ENCODE data around the gene ZNF778.
A peak's percentile ranks its signal among the peaks of the same experiment; 100 is the strongest.
"Not testable (repeated sequence)": the region's sequence is repeated elsewhere in the genome, so short reads cannot be mapped to it uniquely, and the experiment has no call there.

Gene ZNF778

DNA sequence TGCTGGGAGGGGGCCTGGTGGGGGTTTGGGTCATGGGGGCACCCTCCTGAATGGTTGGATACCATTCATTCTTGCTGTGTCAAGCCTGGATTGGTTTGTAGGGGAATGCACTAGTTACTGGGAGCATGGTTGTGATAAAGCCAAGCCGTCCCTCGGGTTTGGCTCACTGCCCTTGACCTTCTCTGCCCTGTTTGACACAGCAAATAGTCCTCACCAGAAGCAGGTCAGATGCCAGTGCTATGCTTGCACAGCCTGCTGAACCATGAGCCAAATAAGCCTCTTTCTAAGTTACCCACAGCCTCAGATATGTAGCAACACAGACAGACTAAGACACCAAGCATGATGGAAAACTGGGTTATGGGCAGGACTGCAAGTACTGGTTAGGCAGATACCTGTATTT is 14.6 kb downstream of the ZNF778 start:
- Histone ChIP-seq H3K27me3 (ENCODE audit: control insufficient read depth in 1 of 2, insufficient read depth in 2 of 2, low read length in 2 of 2) (no peaks in the 10 kb centered on the region), H3K27ac (ENCODE audit: low read length) (no peak overlapping the region), H3K36me3 (ENCODE audit: control insufficient read depth in 2 of 2, insufficient read depth in 2 of 2, low read length in 2 of 2) (peaks cover 45 to 60% of the 10 kb centered on the region in 2 donors), H3K4me1 (ENCODE audit: control insufficient read depth, insufficient read depth, low read length) (no peaks in the 10 kb centered on the region), H3K4me3 (ENCODE audit: low read length in 2 of 2) (no peak overlapping the region), H3K9me3 (ENCODE audit: control insufficient read depth in 2 of 2, low read length in 2 of 2) (peaks cover 5% of the 10 kb centered on the region in 2 donors), H3K9ac (ENCODE audit: low read length in 2 of 2) (no peak overlapping the region)

DNA sequence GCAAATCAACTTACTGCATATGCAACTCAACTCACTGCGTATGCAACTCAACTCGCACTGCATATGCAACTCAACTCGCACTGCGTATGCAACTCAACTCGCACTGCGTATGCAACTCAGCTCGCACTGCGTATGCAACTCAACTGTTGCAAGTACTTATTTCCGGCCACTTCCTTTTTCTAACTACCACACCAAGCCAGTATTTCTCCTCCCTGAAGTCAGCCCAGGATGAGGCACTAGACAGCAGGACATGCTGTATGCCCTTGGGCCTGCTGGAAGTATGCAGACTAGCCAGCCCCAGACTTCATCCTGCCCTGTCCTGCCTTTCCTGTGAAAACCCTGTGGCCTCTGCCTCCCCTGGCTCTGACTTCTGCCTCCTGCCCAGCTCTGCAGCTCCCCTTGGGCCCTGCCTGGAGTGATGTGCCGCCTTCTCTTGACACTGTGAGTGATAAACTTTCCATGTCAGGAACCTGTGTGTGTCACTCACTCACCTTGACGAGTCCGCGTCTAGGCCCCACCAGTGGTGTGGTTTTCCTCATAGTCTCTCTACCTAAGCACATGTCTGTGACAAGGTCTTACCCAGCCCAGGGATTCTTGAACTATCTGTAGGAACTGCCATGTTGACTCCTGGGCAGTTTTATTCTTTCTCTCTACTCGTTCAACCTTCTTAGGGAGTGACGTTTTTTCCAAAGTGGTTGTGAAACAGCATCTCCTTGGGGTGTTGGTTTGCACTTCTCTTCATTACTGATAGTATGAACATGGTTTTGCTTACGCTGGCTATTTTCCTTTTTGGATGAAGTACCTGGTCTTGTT is 16.4 kb downstream of the ZNF778 start:
- Histone ChIP-seq H3K4me3 (ENCODE audit: low read length in 2 of 2) (no peak overlapping the region), H3K4me1 (ENCODE audit: control insufficient read depth, insufficient read depth, low read length) (no peaks in the 10 kb centered on the region), H3K9me3 (ENCODE audit: control insufficient read depth in 2 of 2, low read length in 2 of 2) (no peaks in the 10 kb centered on the region), H3K27ac (ENCODE audit: low read length) (no peak overlapping the region), H3K9ac (ENCODE audit: low read length in 2 of 2) (no peak overlapping the region), H3K27me3 (ENCODE audit: control insufficient read depth in 1 of 2, insufficient read depth in 2 of 2, low read length in 2 of 2) (no peaks in the 10 kb centered on the region), H3K36me3 (ENCODE audit: control insufficient read depth in 2 of 2, insufficient read depth in 2 of 2, low read length in 2 of 2) (peaks cover 28 to 46% of the 10 kb centered on the region in 2 donors)

DNA sequence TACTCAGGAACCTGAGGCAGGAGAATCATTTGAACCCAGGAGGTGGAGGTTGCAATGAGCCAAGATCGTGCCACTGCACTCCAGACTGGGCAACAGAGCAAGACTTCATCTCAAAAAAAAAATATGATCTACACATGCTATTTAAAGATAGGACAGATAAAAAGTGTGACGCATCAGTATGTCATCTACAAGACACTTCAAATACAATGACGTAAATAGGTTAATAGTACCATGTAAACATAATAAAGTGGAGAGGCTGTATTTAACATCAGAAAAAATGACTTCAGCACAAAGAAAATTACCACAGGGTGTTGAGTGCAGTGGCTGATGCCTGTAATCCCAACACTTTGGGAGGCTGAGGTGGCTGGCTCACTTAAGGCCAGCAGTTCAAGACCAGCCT is 20.2 kb downstream of the ZNF778 start:
- Histone ChIP-seq H3K27me3 (ENCODE audit: control insufficient read depth in 1 of 2, insufficient read depth in 2 of 2, low read length in 2 of 2) (no peaks in the 10 kb centered on the region), H3K4me3 (ENCODE audit: low read length in 2 of 2) (no peak overlapping the region), H3K36me3 (ENCODE audit: control insufficient read depth in 2 of 2, insufficient read depth in 2 of 2, low read length in 2 of 2) (peaks cover 8 to 17% of the 10 kb centered on the region in 2 donors)

DNA sequence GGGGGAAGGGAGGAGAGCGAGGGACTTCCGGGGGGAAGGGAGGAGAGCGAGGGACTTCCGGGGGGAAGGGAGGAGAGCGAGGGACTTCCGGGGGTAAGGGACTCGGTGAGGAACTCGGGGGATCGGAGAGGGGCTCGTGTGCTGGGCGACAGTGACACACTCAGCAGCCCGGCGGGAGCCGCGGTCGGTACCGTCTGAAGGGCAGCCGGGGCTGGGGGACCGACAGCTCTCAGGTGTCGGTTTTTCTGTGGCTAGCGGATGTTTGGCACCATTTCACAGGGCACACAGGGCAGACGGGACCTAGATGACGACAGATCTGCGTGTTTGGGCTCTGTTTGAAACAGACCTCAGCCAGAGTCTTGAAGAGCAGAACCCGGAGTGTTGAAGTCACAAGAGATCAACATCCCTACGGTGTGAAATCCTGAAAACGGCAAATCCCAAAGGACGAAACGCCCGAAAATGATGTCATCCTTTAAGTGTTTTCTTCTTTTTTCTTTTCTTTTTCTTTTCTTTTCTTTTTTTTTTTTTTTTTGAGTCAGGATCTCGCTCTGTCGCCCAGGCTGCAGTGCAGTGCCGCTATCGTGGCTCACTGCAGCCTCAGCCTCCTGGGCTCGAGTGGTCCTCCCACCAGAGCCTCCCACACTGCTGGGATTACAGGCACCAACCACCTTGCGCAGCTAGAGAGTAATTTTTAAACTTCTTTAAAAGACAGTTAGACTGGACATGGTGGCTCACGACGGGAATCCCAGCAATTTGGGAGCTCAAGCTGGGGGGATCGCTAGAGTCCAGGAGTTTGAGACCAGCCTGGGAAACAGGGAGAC is 23.9 kb downstream of the ZNF778 start:
- peak overlapping the region; percentile 95 for H3K27ac ChIP-seq (ENCODE audit: low read length)
- H3K4me3 ChIP-seq (ENCODE audit: low read length in 2 of 2): peak overlapping the region; percentile 94 to 97
- H3K9me3 ChIP-seq (ENCODE audit: control insufficient read depth in 2 of 2, low read length in 2 of 2): no peaks in the 10 kb centered on the region
- peaks cover 8% of the 10 kb centered on the region for H3K4me1 ChIP-seq (ENCODE audit: control insufficient read depth, insufficient read depth, low read length)
- H3K9ac ChIP-seq (ENCODE audit: low read length in 2 of 2): peak overlapping the region; percentile 98 to 99
- H3K36me3 ChIP-seq (ENCODE audit: control insufficient read depth in 2 of 2, insufficient read depth in 2 of 2, low read length in 2 of 2): no peaks in the 10 kb centered on the region
- no peaks in the 10 kb centered on the region for H3K27me3 ChIP-seq (ENCODE audit: control insufficient read depth in 1 of 2, insufficient read depth in 2 of 2, low read length in 2 of 2)

More for the DNA sequence above, 20.2 kb downstream of the ZNF778 start:
- Histone ChIP-seq H3K9ac (ENCODE audit: low read length in 2 of 2) (no peak overlapping the region), H3K27ac (ENCODE audit: low read length) (no peak overlapping the region), H3K4me1 (ENCODE audit: control insufficient read depth, insufficient read depth, low read length) (peaks cover 7% of the 10 kb centered on the region), H3K9me3 (ENCODE audit: control insufficient read depth in 2 of 2, low read length in 2 of 2) (no peaks in the 10 kb centered on the region)

DNA sequence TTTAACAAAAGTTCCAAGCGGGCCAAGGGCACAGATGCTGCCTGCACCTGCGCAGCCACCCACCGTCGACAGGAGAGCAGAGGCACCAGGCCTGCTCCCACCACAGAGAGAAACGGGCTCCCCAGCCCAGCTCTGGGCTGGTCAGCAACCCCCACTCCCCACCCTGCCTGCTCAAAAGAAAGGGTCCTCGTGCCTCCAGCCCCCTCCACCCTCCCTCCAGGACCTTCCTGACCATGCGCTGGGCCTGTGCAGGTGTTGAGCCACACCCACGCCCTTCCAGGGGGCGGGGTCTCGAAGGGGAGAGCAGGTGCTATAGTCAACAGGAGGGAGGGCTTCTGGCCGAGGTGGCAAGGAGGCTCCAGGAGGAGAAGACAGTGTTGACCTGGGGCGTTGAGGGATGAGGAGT is 25.3 kb downstream of the ZNF778 start:
- Histone ChIP-seq H3K9ac (ENCODE audit: low read length in 2 of 2) (no peak overlapping the region), H3K9me3 (ENCODE audit: control insufficient read depth in 2 of 2, low read length in 2 of 2) (no peaks in the 10 kb centered on the region), H3K4me3 (ENCODE audit: low read length in 2 of 2) (no peak overlapping the region), H3K4me1 (ENCODE audit: control insufficient read depth, insufficient read depth, low read length) (peaks cover 15% of the 10 kb centered on the region), H3K36me3 (ENCODE audit: control insufficient read depth in 2 of 2, insufficient read depth in 2 of 2, low read length in 2 of 2) (no peaks in the 10 kb centered on the region), H3K27me3 (ENCODE audit: control insufficient read depth in 1 of 2, insufficient read depth in 2 of 2, low read length in 2 of 2) (no peaks in the 10 kb centered on the region), H3K27ac (ENCODE audit: low read length) (no peak overlapping the region)

DNA sequence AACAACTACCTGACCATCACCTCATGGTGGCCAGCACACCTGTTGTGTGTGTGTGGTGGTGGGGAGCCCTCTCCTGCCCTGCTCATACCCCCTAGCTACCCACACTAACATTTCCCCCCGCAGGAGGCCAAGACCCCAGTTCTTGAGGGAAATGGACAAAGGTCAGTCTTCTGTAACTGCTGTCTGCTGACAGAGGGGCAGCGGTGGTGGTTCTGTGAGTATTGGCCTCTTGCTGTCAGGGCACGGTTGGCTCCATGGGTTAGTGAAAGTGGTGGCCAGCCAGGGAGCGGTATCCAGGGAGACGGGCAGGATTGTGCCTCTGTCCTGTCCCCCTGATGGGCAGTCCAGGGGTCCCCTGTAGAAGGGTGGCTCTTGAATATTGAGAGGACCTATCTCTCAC is 26.2 kb downstream of the ZNF778 start:
- H3K27me3 ChIP-seq (ENCODE audit: control insufficient read depth in 1 of 2, insufficient read depth in 2 of 2, low read length in 2 of 2): no peaks in the 10 kb centered on the region
- no peak overlapping the region for H3K4me3 ChIP-seq (ENCODE audit: low read length in 2 of 2)
- no peaks in the 10 kb centered on the region for H3K36me3 ChIP-seq (ENCODE audit: control insufficient read depth in 2 of 2, insufficient read depth in 2 of 2, low read length in 2 of 2)
- H3K9ac ChIP-seq (ENCODE audit: low read length in 2 of 2): no peak overlapping the region
- peaks cover 15% of the 10 kb centered on the region for H3K4me1 ChIP-seq (ENCODE audit: control insufficient read depth, insufficient read depth, low read length)
- no peak overlapping the region for H3K27ac ChIP-seq (ENCODE audit: low read length)
- no peaks in the 10 kb centered on the region for H3K9me3 ChIP-seq (ENCODE audit: control insufficient read depth in 2 of 2, low read length in 2 of 2)

DNA sequence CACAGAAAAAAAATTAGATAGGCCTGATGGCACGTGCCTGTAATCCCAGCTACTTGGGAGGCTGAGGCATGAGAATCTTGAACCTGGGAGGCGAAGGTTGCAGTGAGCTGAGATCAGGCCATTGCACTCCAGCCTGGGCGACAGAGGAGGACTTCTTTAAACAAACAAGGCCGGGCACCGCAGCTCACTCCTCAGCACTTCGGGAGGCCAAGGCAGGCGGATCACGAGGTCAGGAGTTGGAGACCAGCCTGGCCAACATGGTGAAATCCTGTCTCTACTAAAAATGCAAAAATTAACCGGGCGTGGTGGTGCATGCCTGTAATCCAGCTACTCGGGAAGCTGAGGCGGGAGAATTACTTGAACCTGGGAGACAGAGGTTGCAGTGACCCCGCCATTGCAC is 26.8 kb downstream of the ZNF778 start:
- peaks cover 15% of the 10 kb centered on the region for H3K4me1 ChIP-seq (ENCODE audit: control insufficient read depth, insufficient read depth, low read length)
- not testable (repeated sequence) for H3K36me3 ChIP-seq (ENCODE audit: control insufficient read depth in 2 of 2, insufficient read depth in 2 of 2, low read length in 2 of 2); H3K4me3 ChIP-seq (ENCODE audit: low read length in 2 of 2); H3K9ac ChIP-seq (ENCODE audit: low read length in 2 of 2); H3K27me3 ChIP-seq (ENCODE audit: control insufficient read depth in 1 of 2, insufficient read depth in 2 of 2, low read length in 2 of 2); H3K9me3 ChIP-seq (ENCODE audit: control insufficient read depth in 2 of 2, low read length in 2 of 2); H3K27ac ChIP-seq (ENCODE audit: low read length)

GRCh38 chr16:89244754-89245153 is 27.3 kb downstream of the ZNF778 start:
- Histone ChIP-seq H3K27me3 (ENCODE audit: control insufficient read depth in 1 of 2, insufficient read depth in 2 of 2, low read length in 2 of 2) (no peaks in the 10 kb centered on the region), H3K4me3 (ENCODE audit: low read length in 2 of 2) (no peak overlapping the region), H3K4me1 (ENCODE audit: control insufficient read depth, insufficient read depth, low read length) (peaks cover 15% of the 10 kb centered on the region), H3K9me3 (ENCODE audit: control insufficient read depth in 2 of 2, low read length in 2 of 2) (no peaks in the 10 kb centered on the region), H3K27ac (ENCODE audit: low read length) (no peak overlapping the region), H3K36me3 (ENCODE audit: control insufficient read depth in 2 of 2, insufficient read depth in 2 of 2, low read length in 2 of 2) (no peaks in the 10 kb centered on the region), H3K9ac (ENCODE audit: low read length in 2 of 2) (no peak overlapping the region)

GRCh38 chr16:89246383-89246902 is 28.9 kb downstream of the ZNF778 start:
- Histone ChIP-seq H3K4me3 (ENCODE audit: low read length in 2 of 2) (peak overlapping the region in 1 of 2 donors; percentile 27), H3K4me1 (ENCODE audit: control insufficient read depth, insufficient read depth, low read length) (peaks cover 12% of the 10 kb centered on the region), H3K9ac (ENCODE audit: low read length in 2 of 2) (no peak overlapping the region), H3K36me3 (ENCODE audit: control insufficient read depth in 2 of 2, insufficient read depth in 2 of 2, low read length in 2 of 2) (no peaks in the 10 kb centered on the region), H3K9me3 (ENCODE audit: control insufficient read depth in 2 of 2, low read length in 2 of 2) (no peaks in the 10 kb centered on the region), H3K27me3 (ENCODE audit: control insufficient read depth in 1 of 2, insufficient read depth in 2 of 2, low read length in 2 of 2) (no peaks in the 10 kb centered on the region), H3K27ac (ENCODE audit: low read length) (no peak overlapping the region)

- Histone ChIP-seq H3K4me3 (ENCODE audit: low read length in 2 of 2) (peak overlapping the region; percentile 27 to 69), H3K27ac (ENCODE audit: low read length) (no peak overlapping the region), H3K36me3 (ENCODE audit: control insufficient read depth in 2 of 2, insufficient read depth in 2 of 2, low read length in 2 of 2) (no peaks in the 10 kb centered on the region), H3K27me3 (ENCODE audit: control insufficient read depth in 1 of 2, insufficient read depth in 2 of 2, low read length in 2 of 2) (no peaks in the 10 kb centered on the region), H3K9me3 (ENCODE audit: control insufficient read depth in 2 of 2, low read length in 2 of 2) (no peaks in the 10 kb centered on the region), H3K9ac (ENCODE audit: low read length in 2 of 2) (no peak overlapping the region), H3K4me1 (ENCODE audit: control insufficient read depth, insufficient read depth, low read length) (peaks cover 8% of the 10 kb centered on the region)
Observed at GRCh38 chr16:89246903-89247733, 29.6 kb downstream of the ZNF778 start.
